Effector CD4-positive, alpha-beta T cell (primary cell): ENCODE measurements around the gene ARHGAP4.
A peak's percentile ranks its signal among the peaks of the same experiment; 100 is the strongest.

Source experiments
- DNase-seq: peaks from one replicate; pipeline ENCODE4 v3.0.0-alpha.2; 2020

ARHGAP4 gene

GRCh38 chrX:153877571-153878261, 48.3 kb downstream of the ARHGAP4 start:
- DNase-seq: no peak

- DNase-seq: no peak
These were observed 50.0 kb downstream of the ARHGAP4 start for GRCh38 chrX:153876112-153876491.

GRCh38 chrX:153875391-153876111, 50.5 kb downstream of the ARHGAP4 start:
- DNase-seq: peak; percentile 63

GRCh38 chrX:153874366-153875125, 51.5 kb downstream of the ARHGAP4 start:
- no peak for DNase-seq

DNA sequence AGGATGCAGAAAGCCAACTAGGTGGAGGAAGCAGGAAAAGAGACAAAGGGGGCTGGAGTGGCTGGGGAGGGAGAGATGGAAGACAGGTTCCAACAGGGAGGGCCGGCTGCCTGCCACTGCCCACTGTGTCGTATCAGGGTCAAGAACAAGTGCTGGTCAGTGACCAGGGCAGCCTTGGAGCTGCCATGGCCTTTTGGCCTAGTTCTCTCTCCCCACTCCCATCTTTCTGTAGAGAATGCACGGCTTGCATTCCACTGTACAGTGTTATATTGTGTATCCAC, 52.0 kb downstream of the ARHGAP4 start:
- DNase-seq: no peak

GRCh38 chrX:153873282-153874084, 52.6 kb downstream of the ARHGAP4 start:
- DNase-seq: no peak

GRCh38 chrX:153871946-153872878, 53.9 kb downstream of the ARHGAP4 start:
- DNase-seq: no peak

DNA sequence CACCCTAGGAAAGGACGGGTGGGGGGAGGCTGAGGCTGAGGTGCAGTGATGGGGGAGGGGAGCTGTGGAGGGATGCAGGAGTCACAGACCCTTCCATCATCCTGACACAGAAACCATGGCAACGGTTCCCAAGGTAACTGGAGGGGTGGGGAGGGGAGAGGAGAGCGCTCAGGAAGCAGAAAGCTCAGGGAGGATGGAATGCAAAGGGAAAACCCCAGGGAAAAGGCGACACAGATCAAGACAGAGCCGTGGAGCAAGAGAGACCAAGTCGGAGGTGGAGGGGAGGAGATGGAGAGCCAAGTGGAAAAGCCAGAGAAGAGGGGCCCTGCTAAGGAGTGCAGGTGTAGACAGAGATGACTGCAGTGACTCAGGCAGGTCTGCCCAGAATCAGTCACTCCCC, 54.6 kb downstream of the ARHGAP4 start:
- no peak for DNase-seq

DNA sequence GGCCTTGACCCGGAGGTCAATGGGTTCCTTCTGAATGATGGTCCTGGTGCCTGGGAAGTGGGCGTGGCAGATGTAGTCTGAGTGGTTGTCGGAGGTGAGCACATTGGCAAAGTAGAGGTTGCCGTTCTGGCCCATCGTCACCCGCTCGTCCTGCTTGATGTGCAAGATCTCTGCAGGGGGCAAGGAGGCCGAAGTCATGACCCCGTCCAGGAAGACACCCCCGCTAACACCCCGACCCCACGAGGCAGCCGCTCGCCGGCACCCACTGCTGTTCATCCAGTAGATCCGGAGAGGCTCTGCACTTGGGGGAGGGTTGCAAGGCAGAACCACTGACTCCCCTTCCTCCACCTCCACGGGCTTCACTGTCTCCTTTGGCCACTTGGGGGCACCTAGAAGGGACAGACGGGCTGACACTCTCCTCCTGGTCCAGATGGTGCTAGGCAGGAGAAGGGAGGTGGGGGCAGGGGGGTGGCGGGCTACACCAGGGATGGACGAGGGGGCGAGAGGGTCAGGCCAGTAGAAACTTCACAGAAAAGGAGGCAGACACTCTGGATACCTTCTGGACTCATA, 55.2 kb downstream of the ARHGAP4 start:
- no peak for DNase-seq

GRCh38 chrX:153870288-153870690, 55.8 kb downstream of the ARHGAP4 start:
- no peak for DNase-seq

DNA sequence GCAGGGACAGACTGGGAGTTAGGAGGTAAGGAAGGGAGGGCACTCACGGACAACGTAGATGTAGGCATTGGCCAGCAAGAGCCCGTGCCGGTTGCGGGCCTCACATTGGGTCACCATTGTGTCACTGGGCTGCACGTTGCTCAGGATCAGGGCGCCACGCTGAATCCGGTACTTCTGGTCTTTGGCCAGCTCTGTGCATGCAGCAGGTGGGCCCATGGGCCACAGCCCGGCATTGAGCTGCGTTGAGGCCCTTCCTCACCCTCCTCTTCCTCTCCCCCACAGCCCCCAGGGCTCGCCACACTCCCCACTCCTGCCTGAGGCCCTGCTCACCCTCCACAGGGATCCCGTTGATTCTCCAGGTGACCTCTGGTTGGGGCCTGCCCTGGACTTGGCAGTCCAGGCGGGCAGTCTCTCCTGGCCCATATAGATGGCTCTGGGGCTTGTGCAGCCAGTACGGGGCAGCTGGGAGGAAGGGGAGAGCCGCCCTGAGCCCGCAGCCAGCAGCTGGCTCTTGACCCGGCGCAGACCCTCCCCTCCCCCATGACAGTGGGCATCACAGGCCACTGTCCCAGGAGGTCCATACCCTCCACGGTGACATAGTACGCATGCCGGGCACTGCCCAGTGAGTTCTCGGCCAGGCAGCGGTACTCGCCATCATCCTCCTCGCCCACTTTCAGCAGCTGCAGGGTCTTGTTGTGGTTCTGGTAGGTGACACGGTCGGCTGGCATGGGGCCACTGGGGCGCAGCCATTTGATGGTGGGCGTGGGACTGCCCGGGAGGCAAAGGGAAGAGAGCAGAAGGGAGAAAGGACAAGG, 56.4 kb downstream of the ARHGAP4 start:
- no peak for DNase-seq

- DNase-seq: no peak
These were observed 57.2 kb downstream of the ARHGAP4 start for GRCh38 chrX:153868576-153869472.

DNA sequence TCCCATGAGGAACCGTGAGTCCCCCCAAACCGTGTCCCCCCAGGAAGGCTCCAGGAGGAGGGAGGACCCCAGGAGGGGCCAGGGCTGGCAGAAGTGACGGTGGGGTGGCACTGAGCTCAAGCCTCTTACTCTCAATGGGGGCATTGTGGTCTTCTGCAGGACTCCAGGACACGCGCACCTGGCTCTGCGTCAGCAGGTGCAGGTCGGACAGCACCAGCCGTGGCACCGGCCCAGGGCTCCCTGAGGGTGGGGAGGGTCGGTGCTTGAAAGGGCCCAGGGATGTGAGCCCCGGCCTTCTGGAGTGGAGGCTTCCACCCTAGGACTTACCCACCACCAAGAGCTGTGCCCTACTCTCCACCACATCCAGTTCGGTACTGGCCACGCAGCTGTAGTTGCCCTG, 58.4 kb downstream of the ARHGAP4 start:
- DNase-seq: no peak

- DNase-seq: no peak
These were observed 58.9 kb downstream of the ARHGAP4 start for GRCh38 chrX:153867139-153867538.

DNA sequence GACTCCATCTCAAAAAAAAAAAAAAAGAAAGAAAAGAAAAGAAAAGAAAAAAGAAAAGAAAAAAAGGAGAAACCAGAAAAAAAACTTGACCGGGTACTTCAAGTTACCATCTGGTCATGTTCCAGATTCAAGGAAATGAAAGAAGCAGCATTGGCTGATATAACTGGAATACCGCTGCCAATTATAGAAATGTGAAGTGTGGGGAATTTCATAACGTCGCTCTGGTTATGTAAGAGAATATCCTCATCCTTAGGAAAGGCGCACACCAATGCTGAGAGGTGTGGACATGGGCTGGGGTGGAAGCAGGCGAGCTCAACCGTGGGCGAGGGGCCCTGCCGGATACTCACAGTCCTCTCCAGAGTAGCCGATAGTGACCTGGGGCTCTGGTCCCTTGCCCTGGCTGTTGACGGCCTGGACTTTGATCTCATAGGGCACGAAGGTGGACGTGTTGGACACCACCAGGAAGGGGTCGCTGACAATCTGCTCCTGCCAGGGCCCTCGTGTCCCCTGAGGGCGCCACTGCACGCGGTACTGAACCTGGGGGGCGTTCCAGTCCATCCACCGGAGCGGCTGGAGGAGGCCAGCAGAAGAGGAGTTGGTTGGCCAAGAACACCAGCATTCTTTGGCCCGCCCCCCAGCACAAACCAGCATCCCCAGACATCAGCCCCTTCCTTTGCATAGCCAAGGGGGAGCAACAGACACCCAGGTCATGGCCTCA, 59.6 kb downstream of the ARHGAP4 start:
- DNase-seq: no peak

GRCh38 chrX:153865685-153866084, 60.4 kb downstream of the ARHGAP4 start:
- no peak for DNase-seq

DNA sequence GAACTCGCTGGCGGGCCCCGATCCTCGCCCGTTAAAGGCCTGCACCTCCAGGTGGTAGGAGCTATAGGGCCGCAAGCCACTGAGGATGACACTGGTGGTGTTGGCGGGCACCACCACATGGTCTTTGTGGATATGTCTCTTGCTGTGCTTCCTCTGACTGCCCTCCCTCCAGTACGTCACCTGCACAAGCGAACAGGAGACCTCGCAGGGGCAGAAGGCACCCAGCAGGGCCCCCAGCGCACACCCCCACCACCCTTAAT, 60.8 kb downstream of the ARHGAP4 start:
- no peak for DNase-seq

DNA sequence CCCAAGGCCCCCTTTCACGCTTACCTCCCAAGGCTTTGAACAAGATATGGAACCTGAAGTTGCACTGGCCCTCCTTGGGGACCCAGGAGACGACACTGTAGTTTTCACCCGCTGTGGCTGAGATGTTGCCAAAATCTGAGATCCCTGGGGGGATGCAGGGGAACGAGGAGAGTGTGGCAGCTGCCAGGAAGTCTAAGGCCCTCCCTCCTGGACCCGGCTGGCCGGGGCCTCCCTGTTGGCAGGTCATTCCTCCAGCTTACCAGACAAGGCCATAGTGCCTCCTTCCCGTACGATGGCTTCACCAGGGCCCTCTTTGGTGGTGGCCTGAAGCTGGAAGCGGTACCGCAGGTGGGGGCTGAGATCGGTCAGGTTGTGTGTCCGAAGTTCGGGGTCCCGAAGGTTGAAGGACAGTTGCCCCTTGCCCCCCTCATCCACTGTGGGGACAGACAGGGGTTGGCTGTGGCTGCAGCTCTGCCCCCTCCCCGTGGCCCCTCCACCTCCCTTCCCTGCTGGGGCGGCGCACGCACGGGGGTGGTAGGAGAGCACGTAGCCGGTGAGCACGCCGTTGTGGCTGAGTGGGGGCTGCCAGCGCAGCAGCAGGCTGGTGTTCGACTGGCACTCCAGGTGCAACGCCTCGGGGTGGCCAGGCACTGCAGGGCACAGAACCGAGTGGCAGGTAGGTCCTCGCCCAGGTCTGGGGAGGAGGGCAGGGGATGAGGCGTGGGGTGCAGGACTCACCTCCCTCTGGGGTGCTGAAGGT, 61.3 kb downstream of the ARHGAP4 start:
- DNase-seq: no peak

- no peak for DNase-seq
These were observed 62.0 kb downstream of the ARHGAP4 start for GRCh38 chrX:153864101-153864500.
